NOMO-1 treated with dmso at 0.1 percent for 144 hours (cell line): ENCODE data around the gene CEL.
"Not testable (repeated sequence)": the region's sequence is repeated elsewhere in the genome, so short reads cannot be mapped to it uniquely, and the experiment has no call there.

Source experiments
- DNase-seq: peaks from one replicate; lab custom pipeline; 2025; ENCODE audit not compliant: unreplicated experiment; lab: John Stamatoyannopoulos, UW

Gene CEL

DNA sequence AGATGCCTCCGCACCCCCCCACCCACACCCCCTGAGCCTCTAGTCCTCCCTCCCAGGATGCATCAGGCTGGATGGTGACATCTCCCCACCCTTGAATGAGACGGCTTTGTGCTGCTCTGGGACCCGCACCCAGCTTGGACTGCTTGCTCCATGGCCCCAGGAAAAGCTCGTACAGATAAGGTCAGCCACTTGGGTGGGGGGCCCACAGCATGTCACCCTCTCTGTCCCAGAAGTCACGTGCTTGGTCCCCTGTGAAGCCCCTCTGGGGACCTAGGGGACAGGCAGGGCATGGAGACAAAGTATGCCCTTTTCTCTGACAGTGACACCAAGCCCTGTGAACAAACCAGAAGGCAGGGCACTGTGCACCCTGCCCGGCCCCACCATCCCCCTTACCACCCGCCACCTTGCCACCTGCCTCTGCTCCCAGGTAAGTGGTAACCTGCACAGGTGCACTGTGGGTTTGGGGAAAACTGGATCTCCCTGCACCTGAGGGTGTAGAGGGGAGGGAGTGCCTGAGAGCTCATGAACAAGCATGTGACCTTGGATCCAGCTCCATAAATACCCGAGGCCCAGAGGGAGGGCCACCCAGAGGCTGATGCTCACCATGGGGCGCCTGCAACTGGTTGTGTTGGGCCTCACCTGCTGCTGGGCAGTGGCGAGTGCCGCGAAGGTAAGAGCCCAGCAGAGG, 20.3 kb downstream of the CEL start:
- not testable (repeated sequence) for DNase-seq

DNA sequence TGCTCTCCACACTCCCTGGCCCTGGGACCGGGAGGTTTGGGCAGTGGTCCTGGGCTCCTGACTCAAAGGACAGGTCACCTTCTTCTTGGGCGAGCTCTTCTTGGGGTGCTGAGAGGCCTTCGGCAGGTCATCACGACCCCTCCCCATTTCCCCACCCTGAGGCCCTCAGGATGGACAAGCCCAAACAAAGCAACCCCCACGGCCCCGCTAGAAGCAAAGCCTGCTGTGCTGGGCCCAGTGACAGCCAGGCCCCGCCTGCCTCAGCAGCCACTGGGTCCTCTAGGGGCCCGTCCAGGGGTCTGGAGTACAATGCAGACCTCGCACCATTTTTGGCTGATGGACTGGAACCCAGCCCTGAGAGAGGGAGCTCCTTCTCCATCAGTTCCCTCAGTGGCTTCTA, 21.9 kb downstream of the CEL start:
- not testable (repeated sequence) for DNase-seq

DNA sequence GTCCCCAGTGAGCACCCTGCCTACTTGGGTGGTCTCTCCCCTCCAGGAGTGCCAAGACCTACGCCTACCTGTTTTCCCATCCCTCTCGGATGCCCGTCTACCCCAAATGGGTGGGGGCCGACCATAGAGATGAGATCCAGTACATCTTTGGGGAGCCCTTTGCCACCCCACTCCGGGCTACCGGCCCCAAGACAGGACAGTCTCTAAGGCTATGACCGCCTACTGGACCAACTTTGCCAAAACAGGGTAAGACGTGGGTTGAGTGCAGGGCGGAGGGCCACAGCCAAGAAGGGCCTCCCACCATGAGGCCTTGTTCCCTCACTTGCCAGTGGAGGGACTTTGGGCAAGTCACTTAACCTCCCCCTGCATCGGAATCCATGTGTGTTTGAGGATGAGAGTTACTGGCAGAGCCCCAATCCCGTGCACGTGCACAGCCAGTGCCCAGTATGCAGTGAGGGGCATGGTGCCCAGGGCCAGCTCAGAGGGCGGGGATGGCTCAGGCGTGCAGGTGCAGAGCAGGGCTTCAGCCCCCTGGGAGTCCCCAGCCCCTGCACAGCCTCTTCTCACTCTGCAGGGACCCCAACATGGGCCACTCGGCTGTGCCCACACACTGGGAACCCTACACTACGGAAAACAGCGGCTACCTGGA, 24.6 kb downstream of the CEL start:
- DNase-seq: not testable (repeated sequence)

DNA sequence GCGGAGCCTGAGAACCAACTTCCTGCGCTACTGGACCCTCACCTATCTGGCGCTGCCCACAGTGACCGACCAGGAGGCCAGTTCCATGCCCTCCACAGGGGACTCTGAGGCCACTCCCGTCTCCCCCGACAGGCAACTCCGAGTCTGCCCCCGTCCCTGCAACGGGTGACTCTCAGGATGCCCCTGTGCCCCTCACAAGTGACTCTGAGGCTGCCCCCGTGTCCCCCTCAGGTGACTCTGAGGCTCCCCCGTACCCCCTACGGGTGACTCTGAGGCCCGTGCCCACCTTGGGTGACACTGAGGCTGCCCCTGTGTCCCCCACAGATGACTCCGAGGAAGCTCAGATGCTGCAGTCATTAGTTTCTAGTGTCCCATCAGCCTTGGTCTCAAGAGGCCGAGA, 25.1 kb downstream of the CEL start:
- no peak for DNase-seq

DNA sequence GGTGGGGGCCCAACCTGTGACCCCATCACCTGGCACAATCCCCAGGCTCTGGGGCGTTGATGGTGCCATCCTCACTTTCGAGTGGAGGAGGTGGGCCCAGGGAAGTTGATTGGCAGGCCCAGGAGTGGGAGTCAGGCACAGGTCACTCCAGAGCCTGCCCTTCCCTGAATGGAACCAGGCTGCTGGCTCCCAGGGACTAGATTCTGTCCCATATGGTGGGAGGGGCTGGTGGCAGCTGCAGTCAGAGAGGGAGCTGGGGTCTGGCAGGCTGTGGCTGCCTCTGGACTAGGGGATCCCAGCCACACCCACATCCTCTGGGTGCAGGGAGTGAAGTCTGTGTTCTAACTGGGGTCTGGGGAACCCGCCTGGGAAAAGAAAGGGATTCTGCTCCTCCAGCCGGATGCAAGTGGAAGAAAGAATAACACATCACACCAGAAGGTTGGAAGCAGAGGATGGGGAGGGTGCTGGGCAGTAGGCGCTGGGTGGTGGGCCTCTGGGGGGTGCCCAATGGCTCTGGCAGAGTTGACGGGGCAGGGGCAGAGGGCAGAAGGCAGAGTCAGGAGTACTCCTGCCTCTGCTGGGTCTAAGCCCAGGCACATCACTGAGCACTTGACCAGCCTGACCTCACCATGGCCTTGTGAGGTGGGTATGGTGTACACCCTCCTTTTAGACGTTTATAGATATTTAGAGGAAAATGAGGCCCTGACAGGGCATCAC, 25.8 kb downstream of the CEL start:
- no peak for DNase-seq

DNA sequence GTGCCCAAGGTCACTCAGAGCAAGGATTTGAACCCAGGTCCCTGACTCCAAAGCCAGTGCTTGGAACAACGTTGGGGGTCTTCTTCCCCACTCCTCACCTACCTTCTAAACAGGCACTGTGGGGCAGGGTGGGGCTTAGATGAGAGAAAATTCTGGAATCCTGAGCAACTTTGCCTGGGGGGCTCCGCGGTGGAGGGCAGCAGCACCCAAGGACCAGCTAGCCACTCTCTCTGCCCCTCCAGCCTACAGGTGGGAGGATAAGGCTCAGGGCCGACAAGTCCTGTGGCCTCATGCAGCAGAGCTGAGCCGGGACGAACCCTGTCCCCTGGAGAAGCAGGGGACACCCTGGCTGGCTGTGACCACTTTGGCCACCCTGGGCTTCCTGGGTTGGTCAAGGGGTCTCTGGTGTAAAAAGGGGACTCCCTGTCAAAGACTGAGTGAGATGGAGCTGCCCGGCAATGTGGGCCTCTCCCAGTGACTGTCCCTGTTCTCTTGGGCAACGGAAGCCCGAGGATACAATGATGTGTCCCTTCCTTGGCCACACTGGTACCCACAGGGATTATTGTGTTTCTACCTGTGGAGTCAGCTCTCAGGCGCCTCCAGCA, 26.5 kb downstream of the CEL start:
- no peak for DNase-seq

DNA sequence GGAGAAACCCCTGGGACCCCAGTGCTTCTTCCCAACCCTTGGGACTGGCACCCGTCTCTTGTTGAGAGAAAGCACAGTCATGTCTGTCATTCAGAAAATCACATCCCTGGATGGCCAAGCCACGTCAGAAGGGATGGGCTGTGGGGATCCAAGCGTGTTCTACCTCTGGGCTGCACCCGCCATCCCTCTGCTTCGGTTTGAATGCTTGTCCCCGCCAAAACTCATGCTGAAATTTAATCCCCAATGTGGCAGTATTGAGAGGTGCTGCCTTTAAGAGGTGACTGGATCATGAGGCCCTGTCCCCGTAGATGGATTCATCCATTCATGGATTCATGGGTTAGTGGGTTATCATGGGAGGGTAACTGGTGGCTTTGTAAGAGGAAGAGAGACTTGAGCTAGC, 27.0 kb downstream of the CEL start:
- DNase-seq: no peak

DNA sequence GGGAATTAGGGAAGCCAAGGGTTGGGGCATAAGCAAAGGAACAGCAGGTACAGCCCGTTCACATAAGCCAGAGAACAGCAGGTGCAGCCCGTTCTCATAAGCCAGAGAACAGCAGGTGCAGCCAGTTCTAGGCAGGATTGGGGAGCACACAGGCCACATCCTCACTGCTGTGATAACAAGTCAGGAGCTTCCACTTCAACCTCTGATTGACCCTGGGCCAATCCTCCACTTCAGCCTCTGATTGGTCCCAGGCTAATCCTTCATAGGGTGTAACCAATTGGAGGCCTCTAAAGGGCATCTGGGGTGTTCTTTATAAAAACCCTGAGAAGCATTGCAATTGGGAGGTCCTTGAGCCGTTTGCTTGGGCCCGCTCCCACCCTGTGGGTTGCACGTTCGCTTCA, 27.5 kb downstream of the CEL start:
- DNase-seq: no peak

DNA sequence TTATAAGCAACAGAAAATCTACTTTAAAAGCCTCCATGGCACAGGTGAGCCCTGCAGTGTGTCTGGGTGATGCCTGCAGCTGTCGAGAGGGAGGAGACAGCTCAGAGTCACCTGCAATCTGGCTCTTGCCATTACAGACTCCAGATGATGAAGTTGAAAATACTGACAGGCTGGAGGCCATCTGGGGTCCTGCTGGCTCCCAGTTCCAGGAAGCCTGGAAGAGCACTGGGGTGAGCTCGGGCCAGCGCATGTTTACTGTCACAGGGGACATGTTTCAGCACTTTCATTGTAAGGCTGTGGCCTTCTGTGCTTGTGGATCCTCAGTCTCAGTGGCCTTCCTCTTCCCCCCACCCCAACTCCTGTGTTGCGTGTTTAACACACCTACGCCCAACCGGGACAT, 28.4 kb downstream of the CEL start:
- DNase-seq: no peak

DNA sequence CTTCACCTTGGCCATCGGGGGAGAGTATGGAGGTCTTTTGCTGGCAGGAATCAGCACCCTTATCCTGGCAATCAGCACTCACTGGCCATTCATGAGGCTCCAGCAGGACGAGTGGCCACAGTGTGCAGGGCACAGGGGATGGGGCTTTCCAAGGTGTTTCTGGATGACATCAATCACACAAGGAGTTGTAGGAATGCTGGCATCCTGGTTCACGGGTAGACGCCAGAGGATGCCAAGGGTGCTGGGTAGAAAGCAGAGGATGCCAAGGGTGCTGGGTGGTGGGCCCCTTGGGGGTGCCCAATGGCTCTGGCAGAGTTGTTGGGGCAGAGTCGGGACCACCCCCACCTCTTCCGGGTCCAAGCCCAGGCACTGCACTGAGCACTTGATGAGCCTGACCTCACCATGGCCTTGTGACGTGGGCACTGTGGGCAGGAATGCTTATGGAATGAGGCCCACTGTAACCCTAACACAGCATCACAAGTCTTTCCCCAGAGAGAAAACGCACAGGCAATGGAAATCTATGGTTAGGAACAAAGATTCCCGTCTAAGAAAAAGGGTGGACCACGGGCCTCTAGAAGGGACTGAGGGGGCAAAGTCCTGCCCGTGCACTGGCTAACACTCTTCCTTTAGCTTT, 29.1 kb downstream of the CEL start:
- no peak for DNase-seq

DNA sequence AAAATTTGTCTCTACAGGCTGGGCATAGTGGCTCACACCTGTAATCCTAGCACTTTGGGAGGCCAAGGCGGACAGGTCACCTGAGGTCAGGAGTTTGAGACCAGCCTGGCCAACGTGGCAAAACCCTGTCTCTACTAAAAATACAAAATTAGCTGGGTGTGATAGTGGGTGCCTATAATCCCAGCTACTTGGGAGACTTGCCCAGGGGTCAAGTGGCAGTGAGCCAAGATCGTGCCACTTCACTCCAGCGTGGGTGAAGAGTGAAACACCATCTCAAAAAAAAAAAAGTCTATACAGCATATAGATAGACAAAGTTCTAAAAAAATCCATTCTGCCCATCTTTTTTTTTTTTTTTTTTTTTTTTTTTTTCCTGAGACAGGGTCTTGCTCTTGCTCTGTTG, 32.6 kb downstream of the CEL start:
- not testable (repeated sequence) for DNase-seq

DNA sequence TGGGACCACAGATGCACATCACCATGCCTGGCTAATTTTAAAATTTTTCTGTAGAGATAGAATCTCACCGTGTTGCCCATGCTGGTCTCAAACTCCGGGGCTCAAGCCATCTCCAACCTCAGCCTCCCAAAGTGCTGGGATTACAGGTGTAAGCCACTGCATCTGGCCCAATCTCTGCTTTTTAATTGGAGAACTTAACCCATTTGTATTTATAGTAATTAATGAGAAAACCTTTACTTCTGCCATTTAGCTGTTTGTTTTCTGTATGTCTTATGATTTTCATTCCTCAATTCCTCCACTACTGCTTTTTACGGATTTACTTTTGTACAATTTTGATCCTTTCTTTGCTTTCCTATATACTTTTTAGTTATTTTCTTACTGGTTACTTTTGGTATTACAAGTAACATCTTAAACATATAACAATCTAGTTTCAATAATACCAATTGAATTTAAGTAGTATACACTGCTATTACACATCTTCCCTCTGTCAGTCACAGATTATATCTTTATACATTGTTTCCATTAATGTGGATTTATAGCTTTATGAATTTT, 33.1 kb downstream of the CEL start:
- DNase-seq: no peak

DNA sequence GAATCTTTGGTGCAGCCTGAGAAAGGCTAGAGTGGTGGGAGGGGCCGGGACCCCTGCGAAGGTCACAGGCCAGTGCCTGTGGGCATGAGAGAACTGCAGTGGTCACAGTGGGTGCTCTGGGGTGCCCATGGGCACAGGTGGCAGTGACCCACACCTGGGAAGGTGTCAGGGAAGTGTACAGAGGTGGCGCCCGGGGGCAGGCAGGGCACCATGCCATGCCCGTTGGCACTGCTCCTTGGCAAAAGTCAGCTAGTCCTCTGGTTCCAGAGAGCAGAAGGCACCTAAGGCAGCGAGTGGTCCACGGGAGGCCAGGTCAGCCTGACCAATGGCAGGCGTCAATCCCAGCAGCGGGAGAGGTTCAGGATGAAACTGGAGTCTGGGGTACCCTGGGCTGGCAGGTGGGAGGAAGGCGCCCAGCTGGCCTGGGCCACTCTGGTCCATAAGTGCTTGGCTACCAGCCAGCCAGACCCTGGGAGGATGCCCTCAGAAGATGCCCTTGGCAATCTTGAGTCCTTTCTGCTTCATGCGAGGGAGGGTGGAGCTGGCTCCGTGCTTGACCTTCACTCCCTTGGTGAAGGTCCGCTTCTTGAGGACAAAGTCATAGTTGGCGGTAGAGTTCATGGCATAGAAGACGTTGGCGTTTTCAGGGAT, 36.4 kb downstream of the CEL start:
- no peak for DNase-seq

DNA sequence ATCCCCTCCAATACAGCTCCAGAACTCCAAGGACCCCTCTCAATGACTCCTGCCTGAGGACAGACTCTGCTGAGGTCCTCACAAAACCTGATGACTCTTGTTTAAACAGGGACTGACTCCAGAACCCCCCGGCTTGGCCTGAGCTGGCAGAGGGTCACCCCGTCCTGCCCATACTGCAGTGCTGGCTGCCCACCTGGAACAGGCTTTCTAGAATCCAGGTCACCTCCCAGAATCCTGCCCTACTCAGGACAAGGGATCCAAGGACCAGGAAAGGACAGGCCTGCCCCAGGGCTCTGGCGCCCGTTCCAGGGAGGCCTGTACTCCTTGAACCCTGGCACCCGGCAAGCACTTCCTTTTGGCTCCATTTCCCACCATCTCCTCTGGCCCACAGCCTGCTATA, 37.1 kb downstream of the CEL start:
- DNase-seq: no peak

DNA sequence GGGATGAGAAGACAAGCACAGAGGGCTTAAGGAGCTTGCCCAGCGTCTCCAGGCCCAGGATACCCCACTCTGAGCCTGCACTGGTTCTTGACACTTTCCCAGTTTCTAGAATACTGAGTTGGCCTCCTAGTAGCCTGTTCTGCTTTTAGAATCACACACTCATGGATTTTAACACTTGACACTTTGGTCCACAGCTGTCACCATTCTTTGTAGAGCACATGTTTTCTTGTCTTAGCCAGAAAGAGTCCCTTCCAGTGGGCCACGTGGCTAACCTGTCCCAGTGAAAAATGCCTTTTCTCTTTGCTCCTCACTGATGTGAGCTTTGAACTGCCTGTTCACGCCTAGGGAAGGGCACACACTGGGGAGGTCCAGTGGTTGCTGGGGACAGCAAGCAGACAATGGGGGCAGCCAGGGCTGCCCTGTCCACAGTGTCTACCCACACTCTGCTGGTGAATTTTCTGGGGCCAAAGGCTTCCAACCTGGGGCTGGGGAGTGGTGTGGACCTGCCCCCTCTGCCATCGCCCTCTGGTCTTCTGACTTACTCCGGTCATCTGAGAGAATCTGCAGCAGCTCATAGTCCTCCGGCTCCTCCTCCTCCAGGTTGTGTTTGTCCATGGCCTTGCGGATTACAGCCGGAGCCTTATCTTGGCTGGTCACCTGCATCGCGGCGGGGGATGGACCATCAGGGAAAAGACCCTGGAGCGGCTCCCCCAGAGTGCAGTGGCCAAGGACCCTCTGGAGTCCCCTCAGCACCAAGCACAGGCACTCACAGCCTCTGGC, 38.1 kb downstream of the CEL start:
- no peak for DNase-seq

DNA sequence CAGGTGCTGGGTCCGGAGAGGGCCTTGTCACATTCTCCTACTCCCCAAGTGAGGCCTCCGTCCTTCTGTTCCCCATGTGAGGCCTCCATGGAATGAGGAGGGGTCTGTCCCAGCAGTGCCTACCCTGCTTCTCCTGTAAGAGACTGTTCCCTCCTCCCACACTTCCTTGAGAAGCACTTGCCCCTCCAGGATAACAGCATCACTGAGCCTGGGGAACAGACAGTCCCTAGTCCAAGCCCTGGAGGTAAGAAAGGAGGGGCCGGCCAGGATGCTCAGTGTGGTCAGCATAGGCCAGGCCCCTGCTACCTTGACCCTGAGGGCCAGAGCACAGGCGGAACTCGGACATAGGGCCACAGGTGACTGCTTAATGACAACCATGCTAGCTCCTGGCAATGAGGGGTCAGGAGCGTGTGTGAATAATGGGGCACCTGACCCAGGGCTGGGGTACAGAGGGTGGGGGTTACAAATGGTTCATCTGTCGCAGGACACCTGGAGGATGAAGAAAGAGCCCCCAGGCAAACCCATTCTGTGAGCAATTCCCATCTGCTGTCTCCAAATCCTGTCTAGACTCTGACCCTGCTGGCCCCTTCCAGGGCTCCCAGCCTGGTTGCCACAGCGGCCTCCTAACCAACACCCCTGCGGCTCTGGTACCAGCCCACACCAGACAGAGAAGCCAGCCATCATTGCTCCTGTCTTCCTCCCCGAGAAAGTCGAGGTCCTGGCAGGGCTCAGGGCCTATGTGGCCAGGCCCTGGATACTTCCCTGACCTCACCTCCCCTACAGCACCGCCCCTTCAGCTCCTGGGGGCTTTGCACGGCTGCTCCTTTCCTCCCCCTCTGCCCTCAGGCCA, 39.0 kb downstream of the CEL start:
- DNase-seq: no peak

DNA sequence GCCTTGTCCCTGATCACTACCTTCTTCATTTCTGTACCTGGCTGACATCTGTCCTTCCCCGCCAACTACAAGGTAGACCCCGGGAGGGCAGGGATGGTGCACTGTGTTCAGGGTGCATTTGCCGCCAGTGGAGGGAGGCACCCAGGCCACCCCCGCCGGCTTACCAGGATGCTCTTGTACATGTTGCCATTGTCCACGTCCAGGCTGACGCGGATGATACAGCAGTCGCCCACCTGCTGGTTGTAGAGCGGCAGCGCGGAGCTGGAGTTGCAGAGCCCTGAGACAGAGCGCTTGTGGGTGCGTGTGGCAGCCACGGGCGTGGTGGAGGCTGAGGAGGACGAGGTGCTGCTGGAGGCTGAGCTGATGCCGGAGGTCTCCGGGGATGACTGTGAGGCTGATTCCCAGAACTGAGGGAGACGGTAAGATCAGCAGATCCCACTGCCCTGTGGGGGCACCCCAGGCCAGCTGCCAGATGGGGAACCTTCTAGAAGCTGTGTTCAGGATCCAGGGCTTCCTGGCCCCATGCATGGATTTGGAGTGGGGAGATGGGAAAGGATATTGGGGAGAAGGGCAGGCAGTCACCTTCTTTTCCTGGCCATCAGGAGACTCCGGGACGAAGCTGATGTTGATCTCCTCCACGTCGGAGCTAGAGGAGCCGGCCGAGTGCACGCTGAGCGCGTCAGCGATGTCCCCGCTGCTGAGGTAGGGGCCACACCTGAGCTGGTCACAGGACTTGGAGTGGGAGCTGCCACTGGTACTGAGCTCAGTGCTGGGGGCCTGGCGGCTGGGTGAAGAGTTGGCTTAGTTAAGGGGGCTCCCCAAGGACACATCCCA, 39.8 kb downstream of the CEL start:
- DNase-seq: no peak
